Stimulated activated CD4-positive, alpha-beta T cell treated with anti-CD3 and anti-CD28 coated beads, Interleukin-2, amount 100 ng/mL, for 48 hours (primary cell): ENCODE results near the gene JDP2.
A peak's percentile ranks its signal among the peaks of the same experiment; 100 is the strongest.

Experiments used
- DNase-seq, 2 donors: peaks; one replicate each; pipeline ENCODE4 v3.0.0-alpha.2; 2020

Gene JDP2

DNA sequence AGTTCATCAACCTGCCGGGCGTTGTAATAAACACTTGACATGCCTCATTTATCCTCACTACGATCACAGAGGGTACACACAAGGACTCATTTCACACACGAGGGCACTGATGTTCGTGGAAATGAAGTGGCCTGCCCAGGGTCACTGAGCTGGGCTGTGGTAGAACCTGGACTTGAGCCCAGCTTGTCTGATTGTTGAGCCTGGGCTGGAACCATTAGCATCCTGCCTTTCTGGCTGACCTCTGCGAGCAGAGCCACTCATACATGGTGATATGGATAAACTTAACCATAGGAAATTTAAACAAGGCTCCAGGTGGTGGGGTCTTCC is 16.6 kb upstream of the JDP2 start:
- DNase-seq, result no peak

DNA sequence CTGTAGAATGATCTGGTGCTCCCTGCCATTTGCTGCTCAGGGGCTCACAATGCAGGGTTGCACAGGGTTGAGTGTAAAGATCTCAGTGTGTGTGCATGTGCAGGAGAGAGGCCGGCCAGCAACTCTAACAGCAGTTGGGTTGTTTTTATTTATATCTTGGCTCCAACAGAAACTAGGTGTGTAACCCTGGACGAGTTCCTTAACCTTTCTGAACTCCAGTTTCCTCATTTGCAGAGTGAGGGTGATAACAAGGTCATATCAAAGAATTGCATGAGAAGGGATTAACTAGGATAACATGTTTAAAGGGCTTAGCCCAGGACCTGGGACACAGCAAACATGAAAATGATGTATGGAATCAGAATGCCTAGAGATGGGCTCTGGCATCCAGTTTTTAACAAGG is 14.8 kb upstream of the JDP2 start:
- DNase-seq, result no peak

DNA sequence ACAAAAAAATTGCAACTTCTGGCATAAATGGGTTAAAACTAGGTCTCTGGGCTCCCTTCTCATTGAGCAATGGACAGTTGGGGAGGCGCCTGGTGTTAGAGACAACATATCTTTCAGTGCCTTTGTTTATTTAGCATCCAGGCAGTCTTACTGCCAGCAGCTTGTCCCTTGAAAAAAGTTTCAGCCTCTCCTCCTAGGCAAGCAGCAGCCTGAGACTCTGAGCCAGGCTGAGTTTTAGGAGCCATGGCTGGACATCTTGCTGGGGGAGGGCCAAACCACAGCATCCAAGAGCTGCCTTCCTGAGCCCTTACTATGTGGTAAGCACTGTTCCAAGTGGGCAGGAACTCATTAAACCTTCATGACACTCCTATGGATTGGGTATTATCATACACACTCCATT is 10.1 kb upstream of the JDP2 start:
- DNase-seq, result no peak

DNA sequence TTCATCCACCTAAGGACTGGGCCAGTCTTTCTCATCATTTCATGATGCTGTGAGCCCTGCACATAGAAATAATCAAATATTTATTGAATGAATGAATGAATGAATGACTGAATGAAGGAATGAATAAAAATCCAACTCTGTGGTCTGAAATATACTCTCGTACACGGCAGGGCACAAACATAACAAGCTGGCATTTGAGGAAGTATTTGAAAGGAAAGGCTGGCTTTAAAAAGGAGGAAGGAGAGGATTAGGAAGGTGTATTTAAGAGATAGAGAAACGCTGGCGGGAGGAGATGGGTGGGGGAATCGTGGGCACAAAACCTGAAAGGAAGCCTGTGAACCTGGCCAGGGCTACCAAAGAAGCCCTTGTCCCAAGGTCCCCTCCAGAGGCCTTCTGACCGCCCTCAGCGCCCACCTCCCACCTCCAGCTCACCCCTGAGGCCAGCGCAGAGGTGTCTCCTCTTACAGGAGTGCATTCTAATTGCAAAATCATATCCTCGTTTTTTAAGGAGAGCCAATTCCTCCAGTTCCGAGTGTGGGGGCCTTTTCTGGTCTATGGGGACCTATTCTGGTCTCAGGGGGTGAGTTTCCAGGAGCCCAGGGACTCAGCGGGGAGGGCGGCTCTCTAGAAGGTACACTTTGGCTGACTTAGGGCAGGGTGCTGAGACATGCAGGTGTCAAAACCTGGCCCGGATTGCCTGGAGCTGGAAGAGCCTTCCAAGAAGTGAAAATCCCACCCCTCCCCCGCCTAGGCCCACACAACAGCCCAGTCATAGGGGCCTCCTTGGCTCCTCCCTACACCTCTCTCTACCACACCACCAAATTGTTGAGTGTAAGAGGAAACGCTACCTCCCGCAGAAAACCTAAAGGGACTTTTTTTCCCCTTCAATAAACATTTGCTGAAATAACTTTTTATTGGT is 8.7 kb upstream of the JDP2 start:
- peak; percentile 30 to 39 for DNase-seq

DNA sequence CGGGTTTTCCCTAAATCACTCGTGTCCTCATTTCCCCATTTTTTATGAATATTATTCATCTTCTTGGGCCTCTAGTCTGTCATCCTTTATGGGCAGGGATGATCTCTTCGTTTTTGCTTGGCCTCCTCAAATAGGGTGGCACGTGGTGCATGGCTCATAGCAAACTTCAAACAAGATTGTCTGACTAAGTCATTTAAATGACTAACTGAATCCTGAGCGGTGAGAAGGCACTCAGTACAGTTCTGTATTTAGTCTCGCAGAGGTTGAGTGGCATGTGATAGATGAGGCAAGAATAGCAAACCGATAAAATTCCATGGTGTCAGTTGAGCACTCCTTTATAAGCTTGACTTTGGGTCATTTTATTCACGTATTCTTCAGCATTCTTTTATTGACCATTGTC is 5.7 kb upstream of the JDP2 start:
- DNase-seq, result no peak

DNA sequence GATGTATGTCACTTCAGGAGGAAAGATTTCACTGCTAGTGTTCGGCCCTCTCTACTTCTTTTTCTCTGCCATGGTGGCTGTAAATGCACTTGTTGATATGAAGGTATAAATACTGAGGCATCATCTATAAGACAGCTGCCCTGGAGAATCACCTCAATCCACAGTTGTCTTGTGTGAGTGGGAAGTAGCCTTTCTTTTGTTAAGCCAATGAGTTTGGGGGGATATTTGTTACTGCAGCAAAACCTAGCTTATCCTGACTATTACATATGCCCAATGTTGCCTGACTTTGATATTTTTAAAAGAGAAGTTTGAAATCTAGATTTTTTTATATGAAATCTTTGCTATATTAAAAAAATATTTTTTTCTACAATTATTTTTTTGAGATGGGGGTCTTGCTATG is 3.3 kb upstream of the JDP2 start:
- DNase-seq, result no peak

DNA sequence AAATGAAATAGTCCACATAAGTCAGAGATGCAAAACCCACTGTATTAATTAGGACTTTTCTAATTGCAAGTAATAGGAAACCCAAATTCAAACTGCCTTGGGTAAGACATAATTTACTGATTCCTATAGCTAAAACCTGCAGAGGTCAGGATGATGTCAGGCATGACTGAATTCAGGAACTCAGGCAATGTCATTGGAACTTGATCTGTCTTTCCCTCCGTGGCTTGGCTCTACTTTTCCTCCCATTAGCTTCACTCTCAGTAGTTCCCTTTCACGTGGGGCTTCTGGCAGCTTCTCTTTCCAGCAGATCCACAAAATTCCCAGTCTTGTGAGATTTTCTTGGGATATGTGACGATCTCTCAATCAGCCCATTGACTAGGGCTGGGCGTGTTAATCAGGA is 2.4 kb upstream of the JDP2 start:
- no peak for DNase-seq

DNA sequence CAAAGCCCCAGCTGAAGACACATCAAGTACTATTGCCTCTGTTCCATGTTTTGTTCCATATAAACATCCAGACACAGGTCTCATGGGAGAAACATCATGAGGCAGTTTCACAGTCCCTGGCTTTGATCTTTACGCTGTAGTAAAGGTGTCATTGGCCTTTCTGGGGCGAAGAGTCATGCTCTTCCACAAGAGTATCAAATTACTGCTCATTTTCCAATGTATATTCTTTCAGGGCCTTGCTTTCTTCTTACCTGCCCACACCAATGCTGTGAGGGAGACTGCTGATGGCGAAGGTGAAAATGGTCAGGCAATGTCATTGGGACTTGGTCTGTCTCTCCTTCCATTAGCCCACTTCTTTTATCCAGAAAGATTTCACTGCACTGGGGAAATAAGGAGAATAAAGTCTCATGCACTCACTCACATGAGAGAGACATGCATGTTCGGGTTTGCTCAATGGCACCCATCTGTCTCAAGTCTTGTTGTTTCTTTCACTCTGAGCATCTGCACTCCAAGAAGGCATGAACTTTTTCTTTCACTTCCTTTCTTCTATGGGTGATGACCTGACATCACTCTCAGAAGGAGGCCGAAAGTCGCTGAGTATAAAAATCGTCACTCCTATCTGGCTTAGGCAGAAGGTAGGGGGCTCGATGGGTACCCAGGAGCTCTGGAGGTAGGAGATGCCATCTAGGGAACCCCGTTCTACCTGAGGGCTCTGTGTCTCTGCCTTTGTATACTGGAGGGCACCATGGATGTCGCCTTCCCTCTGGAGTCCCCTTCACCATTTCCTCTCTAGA is 1.3 kb upstream of the JDP2 start:
- no peak for DNase-seq

DNA sequence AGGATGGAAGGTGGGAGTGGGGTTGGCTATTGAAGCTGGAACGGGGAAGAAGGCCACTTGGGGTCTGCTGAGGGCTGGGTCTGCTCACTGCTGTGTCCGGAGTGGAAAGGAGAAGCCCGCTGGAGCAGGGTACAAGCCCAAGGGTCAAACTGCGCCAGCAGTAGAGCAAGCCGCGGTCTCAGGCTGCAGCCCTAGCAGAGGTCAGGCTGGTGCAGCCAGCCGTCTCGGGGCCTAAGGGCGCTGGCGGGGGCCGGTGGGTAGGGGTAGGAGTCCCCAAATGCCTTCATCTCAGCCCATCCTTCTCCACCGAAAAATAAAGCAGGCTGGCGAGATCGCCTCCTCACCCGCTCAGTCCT is 718 bp upstream of the JDP2 start:
- DNase-seq, result no peak

DNA sequence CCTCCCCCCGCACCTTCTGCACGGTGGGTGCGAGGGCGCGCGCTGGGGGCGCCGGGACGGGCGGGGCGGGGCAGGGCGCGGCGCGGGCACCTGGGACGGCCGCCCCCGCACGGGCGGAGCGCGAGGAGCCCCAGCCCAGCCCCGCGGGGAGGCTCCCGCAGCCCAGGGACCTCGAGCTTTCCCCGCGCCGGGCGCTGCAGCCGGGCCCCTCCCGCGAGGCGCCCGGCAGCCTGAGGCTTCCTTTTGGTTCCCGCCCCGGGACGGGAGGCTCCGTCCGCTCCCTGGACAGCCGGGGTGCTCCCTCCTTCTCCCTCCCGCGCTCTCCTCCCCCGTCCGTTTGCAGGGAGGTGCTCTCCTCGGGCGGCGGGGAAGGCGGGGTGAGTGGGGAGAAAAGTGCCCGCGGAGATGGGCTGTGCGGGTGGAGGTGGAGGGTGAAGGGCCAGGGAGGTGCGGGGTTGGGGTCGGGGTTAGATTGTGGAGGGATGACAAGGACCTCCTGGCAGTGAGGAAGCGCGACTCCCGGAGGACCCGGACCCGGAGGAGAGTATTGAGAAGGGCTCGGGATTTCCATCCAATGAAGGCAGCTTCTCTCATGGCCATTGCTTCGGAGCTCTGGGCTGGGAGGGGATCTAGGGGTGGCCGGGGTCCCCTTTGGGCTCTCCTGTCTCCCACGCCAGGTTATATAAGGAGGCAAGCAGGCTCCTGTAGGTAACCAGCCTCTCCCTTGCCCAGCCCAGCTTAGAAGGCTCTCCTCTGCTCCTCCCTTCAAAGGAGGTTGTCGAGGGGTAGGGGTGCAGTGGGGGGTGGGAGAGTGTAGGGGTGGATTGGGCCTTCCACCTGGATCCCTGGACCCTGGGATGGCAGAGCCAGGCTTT is 645 bp downstream of the JDP2 start:
- DNase-seq, result no peak

DNA sequence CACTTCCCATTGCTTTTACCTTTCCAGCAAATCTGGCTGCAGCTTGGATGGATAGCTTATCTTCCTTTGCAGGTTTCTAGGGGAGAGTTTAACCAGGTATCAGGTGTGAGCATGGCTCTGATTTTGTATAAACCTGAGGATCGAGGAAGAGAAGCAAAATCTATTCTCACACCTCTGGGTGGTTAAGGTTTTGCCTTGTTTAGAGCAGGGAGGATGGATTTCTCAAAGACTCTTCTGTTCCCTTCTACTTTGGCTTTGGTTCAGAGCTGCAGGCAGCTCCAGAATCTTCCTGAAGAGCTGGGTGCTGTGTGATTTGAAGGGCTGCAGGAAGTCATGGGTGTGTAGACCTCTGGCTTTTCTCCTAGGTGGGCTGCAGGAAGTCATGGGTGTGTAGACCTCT is 1.7 kb downstream of the JDP2 start:
- no peak for DNase-seq

DNA sequence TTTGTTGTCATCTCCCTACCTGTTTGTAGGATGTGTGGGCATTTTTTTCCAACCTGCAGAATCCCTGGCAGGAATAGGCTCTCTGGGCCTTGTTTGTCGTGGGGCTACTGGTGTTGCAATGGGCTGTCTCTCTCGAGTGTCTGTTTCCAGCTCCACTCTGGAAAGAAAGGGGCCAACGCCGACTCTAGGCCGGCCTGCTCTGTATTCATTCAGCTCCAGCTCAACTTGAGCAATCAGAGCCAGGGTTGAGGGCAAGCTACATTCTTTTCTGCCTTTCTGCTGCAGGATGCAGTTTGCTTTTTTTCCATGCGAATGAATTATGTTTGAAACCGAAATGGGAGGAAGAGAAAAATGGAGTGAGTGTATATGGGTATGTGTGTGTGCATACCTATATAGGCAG is 2.3 kb downstream of the JDP2 start:
- no peak for DNase-seq

DNA sequence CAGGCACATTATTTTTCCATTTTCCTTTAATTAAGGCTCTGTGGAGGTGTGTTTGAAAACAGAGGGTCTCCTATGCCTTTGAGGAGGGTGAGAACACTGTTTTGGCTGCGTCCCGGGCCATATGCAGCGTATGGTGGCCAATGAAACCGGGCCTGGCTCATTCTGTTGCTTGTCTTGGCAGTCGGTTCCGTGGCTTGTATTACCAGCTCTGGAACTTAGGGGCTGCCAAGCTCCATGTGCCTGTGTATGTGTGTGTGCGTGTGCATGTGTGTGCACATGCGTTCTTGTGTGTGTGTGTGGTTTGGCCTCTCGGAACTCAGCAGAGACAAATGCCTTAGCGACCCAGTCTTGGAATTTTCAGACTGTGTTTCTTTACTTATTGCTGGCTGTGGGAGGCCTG is 2.7 kb downstream of the JDP2 start:
- DNase-seq, result no peak

DNA sequence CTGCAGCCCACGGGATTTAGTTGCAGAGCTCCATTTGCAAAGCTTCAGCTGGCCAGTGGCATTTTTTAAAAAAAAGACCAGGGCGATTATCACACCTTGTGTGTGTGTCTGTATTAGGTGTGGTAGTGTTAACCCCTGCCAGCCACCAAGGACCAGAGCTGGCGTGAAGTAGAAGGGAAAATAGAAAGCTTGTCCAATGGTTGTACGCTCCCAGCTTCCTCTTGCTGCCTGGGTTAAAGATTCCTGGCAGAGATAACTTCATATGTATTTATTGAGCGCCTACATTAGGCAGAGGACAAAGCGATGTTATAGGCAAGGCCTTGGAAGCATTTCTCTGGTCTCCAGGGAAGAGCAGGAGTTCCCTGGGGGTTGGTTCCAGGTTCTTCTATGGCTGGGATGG is 3.2 kb downstream of the JDP2 start:
- no peak for DNase-seq

DNA sequence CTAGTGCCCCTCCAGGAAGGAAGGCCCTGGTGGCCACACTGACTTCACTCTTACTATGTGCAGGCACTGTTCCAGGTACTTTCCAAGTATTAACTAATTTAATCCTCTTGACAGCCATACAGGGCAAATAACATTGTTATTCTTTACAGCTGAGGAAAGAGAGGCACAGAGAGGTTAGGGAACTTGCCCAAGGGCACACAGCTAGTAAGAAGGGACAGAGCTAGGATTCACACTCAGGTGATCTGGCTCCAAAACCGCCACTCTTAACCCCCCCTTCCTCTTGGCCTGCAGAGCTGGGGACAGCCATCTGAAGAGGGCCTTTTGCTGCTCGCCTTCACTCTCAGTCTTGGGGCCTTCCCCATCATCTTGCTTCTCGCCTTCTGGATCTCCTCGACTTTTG is 4.0 kb downstream of the JDP2 start:
- no peak for DNase-seq

DNA sequence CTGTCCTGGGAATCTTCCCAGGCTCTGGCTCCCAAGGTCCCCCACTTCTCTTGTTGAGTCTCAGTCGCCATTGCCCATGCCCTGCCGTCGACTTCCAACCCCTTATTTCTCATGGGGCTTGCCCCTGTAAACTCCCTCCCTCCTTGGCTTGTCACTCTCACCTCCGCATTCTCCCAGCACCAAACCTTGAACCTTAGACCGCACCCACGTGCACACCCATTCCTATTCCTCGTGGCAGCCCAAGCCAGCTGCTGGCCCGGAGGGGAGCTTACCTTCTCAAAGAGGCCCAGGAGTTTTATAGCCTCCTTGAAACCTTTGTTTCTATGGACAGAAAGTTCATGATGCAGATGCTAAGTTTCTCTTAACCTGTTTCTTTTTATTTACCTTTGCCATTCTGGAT is 4.6 kb downstream of the JDP2 start:
- no peak for DNase-seq

DNA sequence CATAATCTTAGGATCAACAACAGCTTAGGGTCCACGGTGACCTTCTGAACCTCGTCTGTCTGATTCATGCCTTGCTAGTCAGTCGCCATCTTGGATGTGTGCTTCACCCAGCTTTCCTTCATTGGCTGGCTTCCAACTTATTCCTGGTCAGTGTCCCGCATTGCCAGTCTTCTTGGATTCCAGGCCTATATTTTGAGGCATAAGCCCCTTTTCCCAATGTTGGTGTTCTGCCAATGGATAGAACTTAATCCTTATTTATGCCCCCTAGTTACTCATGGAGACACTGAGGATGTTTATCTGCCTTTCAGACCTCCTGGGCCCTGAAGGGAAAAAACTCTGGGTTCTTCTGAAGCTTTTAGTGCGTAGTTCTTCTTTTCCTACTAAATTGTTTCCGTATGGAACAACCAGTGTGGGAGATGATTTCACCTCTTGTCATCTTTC is 5.8 kb downstream of the JDP2 start:
- no peak for DNase-seq

DNA sequence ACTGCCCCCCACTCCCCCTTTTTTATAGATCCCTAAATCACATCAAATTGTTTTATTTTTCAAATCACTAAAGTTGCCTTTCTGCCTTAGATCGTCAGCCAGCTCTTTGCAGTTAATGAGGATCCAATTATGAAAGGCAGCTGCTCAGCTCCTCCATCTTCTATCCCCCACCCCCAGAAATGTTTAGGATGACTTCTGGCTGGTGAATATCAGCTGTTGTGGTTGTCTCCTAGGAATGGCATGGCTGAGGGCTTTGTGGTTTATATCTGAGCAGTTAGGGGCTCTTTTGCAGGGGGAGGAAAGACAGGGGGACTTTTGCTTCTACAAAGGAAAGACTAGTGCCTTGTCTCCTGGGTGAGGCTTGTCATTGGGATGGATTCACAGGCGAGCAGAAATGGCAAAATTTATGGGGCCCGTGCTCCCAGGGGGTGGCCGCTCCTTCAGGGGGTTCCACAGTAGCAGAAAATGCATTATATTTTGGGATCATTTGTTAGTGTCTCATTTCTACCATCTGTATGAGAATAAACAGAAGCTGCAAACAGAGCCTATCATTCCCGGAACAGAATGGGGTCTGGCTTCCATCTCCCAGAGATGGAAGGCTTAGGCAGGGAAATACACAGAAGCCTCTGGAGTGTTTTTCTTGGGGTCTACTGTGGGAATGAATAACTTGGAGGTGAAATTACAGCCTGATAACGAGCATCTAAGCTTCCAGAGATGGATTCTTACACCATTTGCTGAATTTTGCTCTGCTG is 6.5 kb downstream of the JDP2 start:
- DNase-seq, result no peak

DNA sequence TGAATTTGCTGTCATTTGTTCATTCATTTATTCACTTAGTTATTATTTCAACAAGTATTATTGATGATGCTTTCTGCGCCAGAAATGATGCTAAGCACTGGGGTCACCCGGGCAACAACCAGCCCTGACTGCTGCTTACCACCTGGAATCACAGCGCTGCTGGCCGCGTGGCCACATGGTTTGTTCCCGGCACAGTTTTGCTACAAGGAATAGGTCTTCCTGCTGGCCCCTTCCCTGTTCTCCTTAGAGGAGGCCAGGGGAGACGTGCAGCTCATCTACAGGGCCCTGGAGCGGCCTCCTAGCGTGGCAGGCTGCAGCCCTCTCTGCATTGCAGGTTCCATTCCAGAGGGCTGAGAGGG is 7.0 kb downstream of the JDP2 start:
- DNase-seq, result no peak

DNA sequence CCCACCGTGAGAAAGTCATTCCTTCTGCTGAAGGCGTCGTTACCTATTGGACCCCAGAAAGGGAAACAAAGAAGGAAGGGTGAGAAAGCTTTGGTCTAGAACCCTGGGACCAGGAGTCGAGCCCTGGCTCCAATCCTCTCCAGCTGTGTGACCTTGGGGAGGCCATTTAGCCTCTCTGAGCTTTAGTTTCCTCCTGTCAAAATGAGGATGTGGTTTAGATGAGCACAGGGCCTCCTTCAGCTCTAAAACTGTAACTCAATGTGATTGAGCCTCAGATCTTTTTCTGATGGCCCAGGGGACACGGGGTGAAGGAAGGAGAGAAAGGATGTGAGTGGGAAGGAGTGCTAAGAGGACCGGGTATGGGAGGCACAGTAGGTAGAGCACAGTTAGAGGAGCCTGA is 7.7 kb downstream of the JDP2 start:
- DNase-seq, result no peak

DNA sequence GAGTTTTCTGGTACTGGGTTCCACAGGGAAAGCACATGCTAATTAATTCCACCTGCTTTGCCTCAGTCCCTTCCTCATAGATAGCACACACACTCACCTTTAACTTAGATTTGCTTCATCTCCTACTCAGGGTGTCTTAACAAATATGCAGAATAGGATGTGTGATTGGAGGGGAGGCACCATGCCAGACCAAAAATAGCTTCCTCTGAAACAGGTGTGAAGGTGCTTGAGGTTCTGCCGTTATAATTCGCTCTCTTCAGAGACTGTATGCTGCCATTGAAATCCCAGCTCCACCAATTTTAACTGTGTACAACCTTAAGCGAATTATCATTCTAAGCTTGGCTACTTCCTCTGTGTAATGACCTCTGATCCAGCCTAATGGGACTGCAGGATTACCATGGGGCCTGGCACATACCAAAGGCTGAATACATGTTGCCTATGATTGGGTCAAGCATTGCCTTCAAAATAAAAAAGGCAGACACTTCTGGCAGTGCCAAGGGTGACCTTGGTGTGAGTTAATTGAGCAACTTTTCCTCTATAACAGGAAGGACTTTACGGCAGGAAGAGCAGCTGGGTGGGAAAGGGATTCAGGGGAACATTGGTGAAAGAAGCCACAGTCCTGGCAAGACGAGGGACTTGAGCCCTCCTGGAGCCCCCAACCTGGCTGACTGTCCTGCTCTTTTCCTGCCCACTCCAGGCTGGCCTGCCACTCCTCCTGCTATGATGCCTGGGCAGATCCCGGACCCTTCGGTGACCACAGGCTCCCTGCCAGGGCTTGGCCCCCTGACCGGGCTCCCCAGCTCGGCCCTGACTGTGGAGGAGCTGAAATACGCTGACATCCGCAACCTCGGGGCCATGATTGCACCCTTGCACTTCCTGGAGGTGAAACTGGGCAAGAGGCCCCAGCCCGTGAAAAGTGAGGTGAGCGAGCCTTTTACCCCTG is 9.7 kb downstream of the JDP2 start:
- DNase-seq, result no peak
